Activated T-helper 17 cell treated with anti-CD3 and anti-CD28 coated beads, Interleukin-2, amount 50 U/mL, for 72 hours (primary cell): ENCODE results near the gene ARL3. TPM values are rescaled to one million over a fixed set of nuclear protein-coding genes. Genes with fewer than 3 reads are reported as not detected.

Experiments used
- ATAC-seq: fragments of 150-1000 bp; cut with Tn5 transposase; replicated peaks from 2 replicates; pipeline ENCODE4 v1.10.0; 2021; ENCODE audit warnings: mild to moderate bottlenecking, moderate library complexity
- H3K27ac Mint-ChIP-seq: one replicate; pipeline ENCODE4 v1.8.0; 2022; ENCODE audit warnings: mixed read lengths
- H3K27me3 Mint-ChIP-seq: one replicate; pipeline ENCODE4 v1.8.0; 2022; ENCODE audit warnings: mixed read lengths
- H3K36me3 Mint-ChIP-seq: one replicate; pipeline ENCODE4 v1.8.0; 2022; ENCODE audit warnings: low read depth, mild to moderate bottlenecking, mixed read lengths
- H3K4me1 Mint-ChIP-seq: one replicate; pipeline ENCODE4 v1.8.0; 2022; ENCODE audit warnings: mixed read lengths
- H3K4me3 Mint-ChIP-seq: one replicate; pipeline ENCODE4 v1.8.0; 2022; ENCODE audit warnings: mild to moderate bottlenecking, mixed read lengths
- H3K9me3 Mint-ChIP-seq: one replicate; pipeline ENCODE4 v1.8.0; 2022; ENCODE audit warnings: mixed read lengths
- total RNA-seq, 2 donors: library from RNA; stranded (reverse); gene quantifications; one replicate each; pipeline ENCODE4 v1.2.3, GENCODE V29; 2022

The ARL3 gene
- total RNA-seq, 2 donors from 2014 or later: 14.3 to 14.7 TPM

DNA sequence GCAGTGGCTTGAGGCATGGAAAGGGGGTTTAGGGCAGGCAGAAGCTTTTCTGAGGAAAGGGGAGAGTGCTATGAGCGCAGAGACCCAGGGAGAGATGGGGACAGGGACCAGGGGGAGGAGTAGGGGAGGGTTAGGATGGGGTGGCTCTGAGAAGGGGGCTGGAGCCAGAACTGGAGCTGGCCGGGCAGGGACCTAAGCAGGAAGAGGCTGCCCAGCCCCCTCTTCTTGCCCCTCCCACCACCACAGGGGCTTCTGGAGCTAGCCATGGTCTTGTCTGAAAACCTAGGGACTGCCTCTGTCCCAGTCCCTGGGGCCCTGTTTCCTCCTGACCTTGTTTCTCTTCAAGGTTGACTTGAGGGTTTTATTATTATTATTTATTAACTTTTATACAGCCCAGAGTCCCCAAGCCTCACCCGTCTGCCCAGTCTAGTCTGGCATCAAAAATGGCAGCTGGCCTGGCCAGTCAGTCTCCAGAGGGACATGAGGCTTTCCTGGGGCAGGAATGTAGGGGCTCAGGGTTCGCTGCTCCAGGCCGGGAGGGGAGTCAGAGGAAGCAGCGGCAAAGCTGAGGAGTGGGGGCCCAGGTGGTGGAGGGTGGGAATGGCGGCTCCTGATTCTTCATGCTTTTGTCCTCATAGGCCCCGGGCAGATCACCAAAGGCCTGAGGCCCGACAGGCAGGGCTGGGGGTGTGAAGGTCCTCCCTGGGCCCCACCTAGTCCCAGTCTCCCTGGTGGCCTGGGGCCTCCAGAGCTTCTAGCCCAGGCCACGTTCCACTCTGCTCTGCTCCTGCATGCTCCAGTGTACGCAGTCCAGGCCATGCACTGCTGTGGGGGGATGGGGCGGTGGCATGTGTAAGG is 64.2 kb downstream of the ARL3 start:
- Mint-ChIP-seq H3K27me3 (no peaks in the 10 kb centered on the region), H3K27ac (peak overlapping the region; percentile 97), H3K4me1 (peaks cover 46% of the 10 kb centered on the region), H3K36me3 (peaks cover 91% of the 10 kb centered on the region), H3K4me3 (peak overlapping the region; percentile 99), H3K9me3 (no peaks in the 10 kb centered on the region)
- no peak for ATAC-seq

DNA sequence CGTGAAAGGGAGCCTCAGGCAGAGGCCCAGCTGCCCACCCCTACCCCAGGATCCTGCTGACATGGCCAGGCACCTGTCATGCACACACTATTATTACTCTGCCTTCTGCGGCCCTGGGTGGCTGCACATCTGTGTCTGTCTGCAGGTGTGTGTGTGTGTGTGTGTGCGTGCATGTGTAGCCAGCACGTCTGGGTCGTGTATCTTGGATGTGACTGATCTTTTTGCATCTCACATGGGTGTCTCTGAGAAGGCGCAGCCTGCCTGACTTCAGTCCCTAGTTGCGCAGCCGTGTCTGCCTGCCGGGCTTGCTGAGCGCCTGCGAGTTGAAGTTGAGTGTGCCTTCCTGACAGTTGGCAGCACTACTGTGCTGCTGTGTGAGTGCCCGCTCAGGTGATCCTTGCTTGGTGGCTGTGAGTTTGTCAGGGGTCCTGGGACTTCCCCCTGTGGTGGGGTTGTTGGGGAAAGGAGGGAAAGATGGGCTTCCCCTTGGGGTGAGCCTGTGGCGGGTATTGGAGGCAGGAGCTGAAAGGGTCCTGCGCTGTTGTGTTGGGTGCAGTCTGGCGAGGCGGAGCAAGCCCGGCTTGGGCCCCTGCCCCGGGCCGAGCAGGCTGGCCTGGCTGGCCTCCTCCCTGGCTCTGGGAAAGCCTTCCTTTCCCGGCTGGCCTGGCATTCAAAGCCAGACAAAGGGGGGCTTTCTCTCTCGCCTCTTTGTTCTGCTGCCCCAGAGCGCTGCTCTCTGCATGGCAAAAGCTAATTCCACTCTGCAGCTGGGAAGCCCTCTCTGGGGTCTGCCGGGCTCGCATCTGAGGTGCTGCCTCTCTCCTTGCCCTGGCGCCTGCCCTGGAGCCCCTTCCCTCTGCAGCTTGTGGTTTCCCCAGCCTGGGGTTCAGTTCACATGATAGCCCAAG is 65.1 kb downstream of the ARL3 start:
- Mint-ChIP-seq H3K36me3 (peaks cover 88% of the 10 kb centered on the region), H3K4me1 (peaks cover 46% of the 10 kb centered on the region), H3K27ac (peak overlapping the region; percentile 97), H3K27me3 (no peaks in the 10 kb centered on the region), H3K9me3 (no peaks in the 10 kb centered on the region), H3K4me3 (peak overlapping the region; percentile 99)
- ATAC-seq: no peak

DNA sequence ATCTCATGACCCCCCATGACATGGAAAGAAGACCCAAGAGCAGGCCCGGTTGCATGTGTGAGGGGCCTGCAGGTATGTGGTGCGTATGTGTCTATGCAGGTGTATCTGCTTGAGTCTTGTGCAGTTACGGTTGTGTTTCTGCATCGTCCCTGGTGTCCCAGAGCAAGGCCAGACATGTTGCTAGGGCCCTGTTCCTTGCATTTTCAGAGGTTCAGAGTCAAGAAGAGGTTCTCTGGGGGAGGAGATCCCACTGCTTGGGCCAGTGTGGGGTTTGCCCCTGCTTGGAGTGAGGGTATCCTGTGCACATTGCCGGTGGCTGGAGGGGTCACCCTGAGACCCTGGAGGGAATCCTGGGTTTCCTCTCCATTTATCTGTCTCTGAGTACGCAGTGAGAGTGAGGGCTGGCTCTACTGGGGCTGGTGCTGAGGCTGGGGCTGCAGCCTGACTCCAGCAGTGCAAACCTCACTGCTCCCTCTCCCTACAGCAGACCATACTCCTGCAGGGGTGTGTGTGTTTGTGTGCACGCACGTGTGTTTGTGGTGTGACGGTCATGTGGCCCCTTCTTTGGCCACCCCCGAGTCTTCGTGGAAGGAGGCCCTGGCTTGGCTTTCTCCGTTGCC is 65.8 kb downstream of the ARL3 start:
- Mint-ChIP-seq H3K4me1 (peaks cover 45% of the 10 kb centered on the region), H3K4me3 (peak overlapping the region; percentile 99), H3K27ac (peak overlapping the region; percentile 97), H3K9me3 (no peaks in the 10 kb centered on the region), H3K27me3 (no peaks in the 10 kb centered on the region), H3K36me3 (peaks cover 81% of the 10 kb centered on the region)
- no peak for ATAC-seq

DNA sequence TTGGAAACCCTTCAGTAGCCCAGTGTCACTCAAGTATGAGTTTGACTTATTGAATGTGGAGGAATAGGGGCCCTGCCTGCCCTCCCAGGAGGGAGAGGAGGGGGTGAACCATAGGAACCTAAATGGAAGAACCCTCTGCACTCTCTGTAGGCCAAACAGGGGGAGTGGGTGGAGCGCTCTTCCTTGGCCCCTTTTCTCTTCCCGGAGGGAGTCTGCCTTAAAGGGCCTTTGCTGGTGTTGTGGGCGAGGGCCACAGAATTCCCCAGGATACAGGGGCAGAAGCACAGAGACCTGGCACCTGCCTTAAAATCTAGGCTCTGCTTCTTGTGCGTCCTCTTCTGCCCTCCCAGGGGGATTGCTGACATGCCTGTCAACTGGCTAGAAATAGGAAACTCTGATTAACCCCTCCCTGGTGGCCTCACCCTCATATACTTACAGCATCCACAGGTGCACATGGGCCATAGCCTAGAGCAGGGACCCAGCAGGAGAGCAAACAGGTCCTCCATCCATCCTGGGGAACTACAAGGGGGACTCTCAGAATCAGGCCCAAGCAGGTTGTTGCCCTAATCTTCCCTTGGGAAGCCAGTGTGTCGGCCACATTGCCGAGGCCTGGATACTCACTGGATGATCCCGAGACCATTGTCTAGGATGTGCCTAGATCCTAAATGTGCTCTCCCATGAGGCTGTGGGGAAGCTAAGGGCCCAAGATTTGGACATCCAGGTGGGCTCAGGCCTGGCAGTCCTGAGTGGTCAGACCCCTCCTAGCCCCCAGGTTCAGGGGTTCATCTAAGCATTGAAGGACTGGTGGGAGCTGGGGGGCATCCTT is 66.5 kb downstream of the ARL3 start:
- peak overlapping the region; percentile 99 for H3K4me3 Mint-ChIP-seq
- no peak for ATAC-seq
- peaks cover 40% of the 10 kb centered on the region for H3K4me1 Mint-ChIP-seq
- H3K36me3 Mint-ChIP-seq: peaks cover 73% of the 10 kb centered on the region
- no peaks in the 10 kb centered on the region for H3K9me3 Mint-ChIP-seq
- peak overlapping the region; percentile 97 for H3K27ac Mint-ChIP-seq
- no peaks in the 10 kb centered on the region for H3K27me3 Mint-ChIP-seq

DNA sequence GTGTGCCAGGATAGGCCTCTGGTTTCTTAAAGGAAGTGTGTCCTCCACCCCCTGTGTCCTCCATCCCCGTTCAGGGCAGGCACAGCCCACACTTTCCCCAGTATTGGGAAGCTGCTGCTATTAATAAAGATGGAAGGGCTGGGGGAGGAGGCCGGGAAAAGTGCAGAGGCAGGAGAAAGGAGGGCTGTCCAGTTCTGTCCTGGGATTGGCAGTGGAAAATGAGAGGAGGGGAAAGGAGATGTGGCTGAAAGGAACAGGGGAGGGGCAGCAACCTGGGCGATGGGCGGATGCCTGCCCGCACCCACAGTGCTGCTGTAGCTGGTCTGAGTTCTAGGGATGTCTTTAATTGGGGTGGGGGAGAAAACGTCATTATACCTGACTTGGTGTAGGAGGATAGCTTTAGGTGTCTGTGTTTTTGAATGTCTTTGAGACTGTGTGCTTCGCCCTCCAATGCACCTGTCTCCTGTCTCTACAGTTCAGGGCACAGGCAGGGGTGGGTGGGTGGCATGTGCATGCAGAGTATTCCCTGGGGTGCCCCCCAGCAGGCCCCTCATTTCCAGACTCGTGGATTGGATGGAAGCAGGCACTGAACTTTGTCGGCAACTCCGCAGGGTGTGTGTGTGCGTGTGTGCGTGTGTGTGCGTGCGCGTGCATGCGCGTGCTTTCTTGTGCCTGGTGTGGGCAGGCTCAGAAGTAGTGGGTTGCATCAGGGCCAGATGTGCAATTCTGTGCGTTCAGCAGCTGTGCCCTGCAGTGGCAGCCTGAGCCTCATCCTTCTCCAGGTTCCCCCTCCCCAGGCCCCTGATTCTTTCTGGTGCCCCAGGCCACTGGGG is 67.4 kb downstream of the ARL3 start:
- Mint-ChIP-seq H3K27ac (peak overlapping the region; percentile 97), H3K4me3 (peak overlapping the region; percentile 99), H3K9me3 (no peaks in the 10 kb centered on the region), H3K36me3 (peaks cover 65% of the 10 kb centered on the region), H3K4me1 (peaks cover 34% of the 10 kb centered on the region), H3K27me3 (no peaks in the 10 kb centered on the region)
- ATAC-seq: no peak

DNA sequence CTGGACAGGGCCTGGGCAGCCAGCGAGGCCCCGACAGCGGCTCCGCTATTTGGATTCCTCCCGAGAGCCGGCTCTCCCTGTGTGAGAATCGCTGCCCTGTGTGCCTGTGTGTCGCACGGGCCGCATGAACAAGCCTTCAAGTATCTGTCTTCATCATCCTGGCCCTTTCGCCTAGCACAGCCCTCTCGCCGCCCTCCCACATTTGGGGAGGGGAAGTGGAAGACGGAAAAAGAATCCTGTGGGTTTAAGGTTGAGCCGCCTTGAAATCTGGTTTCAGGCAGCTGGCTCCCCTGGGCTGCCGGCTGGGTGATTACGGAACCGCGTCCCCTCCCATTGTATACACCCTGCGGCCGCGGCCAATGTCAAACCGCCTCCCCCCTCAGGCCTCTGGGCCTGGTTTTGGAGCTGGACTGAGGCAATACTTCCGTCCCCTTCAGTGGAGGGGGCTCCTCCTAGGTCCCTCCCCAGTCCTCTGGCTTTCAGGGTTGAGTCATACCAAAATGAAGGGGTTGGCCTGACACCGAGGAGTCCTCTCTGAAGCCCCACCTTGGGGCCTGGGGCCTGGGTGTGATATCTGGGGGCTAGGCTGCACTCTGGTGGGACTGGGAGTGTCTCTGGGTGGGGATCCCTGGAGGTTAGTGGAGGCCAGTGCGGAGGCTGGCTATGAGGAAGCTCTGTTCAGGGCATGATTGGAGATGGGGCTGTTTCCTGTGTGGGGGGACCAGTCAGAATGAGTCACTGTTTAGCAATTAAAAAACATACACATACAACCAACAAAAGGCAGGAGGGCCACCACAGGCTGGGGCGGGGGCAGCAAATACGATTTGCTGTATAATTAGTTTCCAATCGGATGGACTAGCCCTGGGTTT is 68.2 kb downstream of the ARL3 start:
- Mint-ChIP-seq H3K27me3 (no peaks in the 10 kb centered on the region), H3K4me1 (peaks cover 33% of the 10 kb centered on the region), H3K9me3 (no peaks in the 10 kb centered on the region), H3K4me3 (peak overlapping the region; percentile 99), H3K36me3 (peaks cover 59% of the 10 kb centered on the region), H3K27ac (peak overlapping the region; percentile 97)
- peak; percentile 64 for ATAC-seq

DNA sequence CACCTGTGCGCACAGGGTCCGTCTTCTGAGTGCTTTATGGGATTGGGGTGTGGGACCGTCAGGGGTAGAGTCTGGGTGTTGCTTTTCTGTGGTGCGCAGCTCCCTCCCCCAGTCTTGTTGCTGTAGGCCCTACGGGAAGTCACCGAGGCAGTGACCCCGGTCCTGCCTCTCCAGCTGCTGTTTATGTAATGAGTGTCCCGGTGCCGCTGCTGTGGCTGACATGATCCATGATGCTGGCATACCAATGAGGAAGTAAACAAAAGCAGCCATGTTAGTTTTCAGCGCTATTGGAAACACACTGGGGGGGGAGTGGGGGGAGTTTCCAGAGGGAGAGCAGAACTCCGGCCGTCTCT is 68.8 kb downstream of the ARL3 start:
- ATAC-seq: peak; percentile 0
- peaks cover 53% of the 10 kb centered on the region for H3K36me3 Mint-ChIP-seq
- H3K27me3 Mint-ChIP-seq: no peaks in the 10 kb centered on the region
- no peaks in the 10 kb centered on the region for H3K9me3 Mint-ChIP-seq
- peak overlapping the region; percentile 99 for H3K4me3 Mint-ChIP-seq
- peaks cover 33% of the 10 kb centered on the region for H3K4me1 Mint-ChIP-seq
- peak overlapping the region; percentile 97 for H3K27ac Mint-ChIP-seq

DNA sequence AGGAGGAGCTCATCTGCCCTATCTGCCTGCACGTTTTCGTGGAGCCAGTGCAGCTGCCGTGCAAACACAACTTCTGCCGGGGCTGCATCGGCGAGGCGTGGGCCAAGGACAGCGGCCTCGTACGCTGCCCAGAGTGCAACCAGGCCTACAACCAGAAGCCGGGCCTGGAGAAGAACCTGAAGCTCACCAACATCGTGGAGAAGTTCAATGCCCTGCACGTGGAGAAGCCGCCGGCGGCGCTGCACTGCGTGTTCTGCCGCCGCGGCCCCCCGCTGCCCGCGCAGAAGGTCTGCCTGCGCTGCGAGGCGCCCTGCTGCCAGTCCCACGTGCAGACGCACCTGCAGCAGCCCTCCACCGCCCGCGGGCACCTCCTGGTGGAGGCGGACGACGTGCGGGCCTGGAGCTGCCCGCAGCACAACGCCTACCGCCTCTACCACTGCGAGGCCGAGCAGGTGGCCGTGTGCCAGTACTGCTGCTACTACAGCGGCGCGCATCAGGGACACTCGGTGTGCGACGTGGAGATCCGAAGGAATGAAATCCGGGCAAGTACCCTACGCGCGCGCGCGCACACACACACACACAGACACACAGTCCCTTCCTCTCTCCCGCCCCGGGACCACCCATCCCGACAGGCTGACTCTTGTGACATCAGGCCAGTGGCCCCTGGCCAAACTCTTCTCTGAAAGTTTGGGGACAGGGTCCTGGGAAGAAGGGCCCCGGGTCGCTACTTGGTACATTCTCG is 69.4 kb downstream of the ARL3 start:
- H3K4me3 Mint-ChIP-seq: peak overlapping the region; percentile 99
- H3K36me3 Mint-ChIP-seq: peaks cover 49% of the 10 kb centered on the region
- no peaks in the 10 kb centered on the region for H3K9me3 Mint-ChIP-seq
- ATAC-seq: peak; percentile 6
- peaks cover 33% of the 10 kb centered on the region for H3K4me1 Mint-ChIP-seq
- peak overlapping the region; percentile 97 for H3K27ac Mint-ChIP-seq
- no peaks in the 10 kb centered on the region for H3K27me3 Mint-ChIP-seq

DNA sequence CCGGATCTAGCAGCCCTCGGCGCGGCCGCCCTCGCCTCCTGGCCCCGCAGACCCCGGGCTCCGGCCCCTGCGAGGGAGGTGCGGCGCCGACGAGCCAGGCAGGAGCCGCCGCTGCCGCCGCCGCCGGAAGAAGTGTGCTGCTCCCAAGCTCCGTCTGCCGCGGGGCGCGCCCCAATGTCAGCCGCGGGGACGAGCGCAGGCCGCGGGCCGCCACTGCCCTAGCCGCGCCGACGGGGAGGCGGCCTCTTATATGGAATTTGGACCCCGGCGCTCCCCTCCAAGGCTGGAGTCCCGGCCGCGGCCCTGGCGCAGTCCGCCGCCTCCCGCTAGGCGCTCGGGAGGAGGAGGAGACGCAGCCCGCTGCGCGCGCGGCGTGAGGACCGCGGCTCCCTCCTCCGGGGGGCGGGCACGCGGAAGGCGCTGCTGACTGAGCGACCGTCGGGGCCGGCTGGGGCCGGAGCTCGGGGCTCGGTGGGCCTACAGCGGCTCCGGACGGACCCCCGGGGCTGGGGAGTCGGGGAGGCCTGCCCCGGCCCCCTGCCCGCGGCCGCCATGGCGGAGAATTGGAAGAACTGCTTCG is 70.0 kb downstream of the ARL3 start, which contains the start of gene TRIM8:
TRIM8 (plus strand) TSS at position 414 of the 580 bp plus-strand sequence; CDS start at position 553, 139 bp downstream.
- Mint-ChIP-seq H3K4me3 (peak within 1 kb of the TSS; percentile 99), H3K27ac (peak within 1 kb of the TSS; percentile 97), H3K36me3 (peaks cover 47% of the 10 kb centered on the region), H3K4me1 (peaks cover 31% of the 10 kb centered on the region), H3K27me3 (no peaks in the 10 kb centered on the region), H3K9me3 (no peaks in the 10 kb centered on the region)
- no peak for ATAC-seq

DNA sequence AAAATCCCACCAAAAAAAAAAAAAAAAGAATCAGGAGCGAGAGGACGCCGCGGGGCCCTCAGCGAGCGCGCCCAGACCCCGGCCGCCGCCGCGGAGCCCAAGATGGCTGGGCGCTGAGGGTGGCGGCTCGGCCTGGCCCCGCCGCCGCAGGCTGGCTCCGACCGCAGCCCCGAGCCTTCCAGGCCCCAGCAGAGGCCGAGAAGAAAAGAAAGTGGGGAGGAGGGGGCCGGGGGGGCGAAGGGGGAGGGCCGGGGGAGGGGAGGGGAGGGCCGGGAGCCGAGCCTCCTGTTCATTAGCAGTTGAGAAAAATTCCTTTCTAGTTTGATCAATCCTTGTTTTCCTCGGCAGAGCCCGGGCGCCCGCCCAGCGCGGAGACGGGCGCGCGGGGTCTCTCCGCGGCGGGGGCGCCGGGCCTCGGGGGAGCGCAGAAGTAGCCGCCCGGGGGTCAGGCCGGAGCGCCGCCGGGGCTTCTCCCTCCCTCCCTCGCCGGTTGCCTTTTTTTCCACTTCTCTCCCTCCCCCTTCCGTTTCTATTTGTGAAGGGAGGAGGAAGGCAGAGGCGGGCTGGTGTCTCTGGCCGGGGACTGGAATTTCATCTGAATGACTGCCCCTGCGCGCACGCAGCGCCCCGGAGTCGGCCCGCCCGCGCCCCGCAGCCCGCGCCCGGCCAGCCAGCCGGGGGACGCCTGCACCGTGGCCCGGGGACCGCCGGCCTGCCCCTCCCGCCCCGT is 70.7 kb downstream of the ARL3 start:
- H3K27me3 Mint-ChIP-seq: no peaks in the 10 kb centered on the region
- H3K4me1 Mint-ChIP-seq: peaks cover 27% of the 10 kb centered on the region
- H3K36me3 Mint-ChIP-seq: peaks cover 41% of the 10 kb centered on the region
- H3K4me3 Mint-ChIP-seq: peak overlapping the region; percentile 90
- H3K9me3 Mint-ChIP-seq: no peaks in the 10 kb centered on the region
- H3K27ac Mint-ChIP-seq: no peak overlapping the region
- no peak for ATAC-seq

DNA sequence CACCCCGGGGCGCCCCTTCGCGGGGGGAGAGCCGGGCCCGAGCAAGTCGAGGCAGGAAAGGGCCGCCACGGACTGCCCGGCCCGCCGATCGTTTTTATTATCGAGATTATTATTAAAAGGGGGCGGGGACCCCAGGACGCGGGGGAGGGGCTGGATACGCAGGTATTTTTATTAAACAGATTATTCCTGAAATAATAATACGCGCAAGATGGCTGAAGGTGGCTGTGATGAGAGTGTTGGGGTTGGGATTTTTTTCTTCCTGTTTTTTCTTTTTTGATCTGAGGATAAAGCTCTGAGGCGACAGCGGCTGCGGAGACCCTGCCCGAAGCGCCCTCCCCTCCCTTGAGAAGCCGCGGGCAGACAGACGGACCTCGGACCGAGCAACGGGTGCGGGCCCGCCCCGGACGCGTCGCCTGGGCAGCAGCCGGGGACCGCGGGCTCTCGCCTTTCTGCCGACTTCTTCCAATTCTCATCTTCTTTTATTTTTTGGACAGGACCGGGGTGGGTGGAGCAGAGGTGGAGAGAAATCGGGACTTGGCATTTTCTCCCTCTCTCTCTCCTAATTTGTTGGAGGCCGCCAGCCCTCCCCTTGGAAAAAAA is 71.4 kb downstream of the ARL3 start:
- peak overlapping the region; percentile 90 for H3K4me3 Mint-ChIP-seq
- H3K36me3 Mint-ChIP-seq: peaks cover 34% of the 10 kb centered on the region
- H3K4me1 Mint-ChIP-seq: peaks cover 20% of the 10 kb centered on the region
- peak overlapping the region; percentile 62 for H3K27ac Mint-ChIP-seq
- no peak for ATAC-seq
- no peaks in the 10 kb centered on the region for H3K27me3 Mint-ChIP-seq
- H3K9me3 Mint-ChIP-seq: no peaks in the 10 kb centered on the region
